RWPE1 (cell line): ENCODE measurements around the gene NEURL2.

Experiments
- CTCF ChIA-PET: fragments of 350-600 bp; sonication (Branson Sonifier 250); formaldehyde crosslinking; extraction: SDS; loops from one replicate; lab custom pipeline; 2021; lab: Yijun Ruan, JAX
- POLR2A ChIA-PET: fragments of 400-600 bp; formaldehyde crosslinking; extraction: SDS; loops from one replicate; lab custom pipeline; 2020; ENCODE audit warnings: antibody characterized with exemption; ENCODE audit not compliant: low non-redundant PET; lab: Yijun Ruan, JAX
- DNase-seq: peaks from one replicate; pipeline ENCODE4 v3.0.0; 2012; ENCODE audit warnings: low spot score
- H3K27ac ChIP-seq: fragments of 450-650 bp; 2 replicates; pipeline ENCODE4 v1.5.1; 2017
- TF ChIP-seq, protein P1 (sequence below): fragments of 450-650 bp; conservative IDR thresholded peaks from 2 replicates; pipeline ENCODE4 v1.5.1; 2017; ENCODE audit warnings: low read depth, mild to moderate bottlenecking

Gene NEURL2, protein sequence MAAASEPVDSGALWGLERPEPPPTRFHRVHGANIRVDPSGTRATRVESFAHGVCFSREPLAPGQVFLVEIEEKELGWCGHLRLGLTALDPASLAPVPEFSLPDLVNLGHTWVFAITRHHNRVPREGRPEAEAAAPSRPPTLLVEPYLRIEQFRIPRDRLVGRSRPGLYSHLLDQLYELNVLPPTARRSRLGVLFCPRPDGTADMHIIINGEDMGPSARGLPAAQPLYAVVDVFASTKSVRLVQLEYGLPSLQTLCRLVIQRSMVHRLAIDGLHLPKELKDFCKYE

DNA sequence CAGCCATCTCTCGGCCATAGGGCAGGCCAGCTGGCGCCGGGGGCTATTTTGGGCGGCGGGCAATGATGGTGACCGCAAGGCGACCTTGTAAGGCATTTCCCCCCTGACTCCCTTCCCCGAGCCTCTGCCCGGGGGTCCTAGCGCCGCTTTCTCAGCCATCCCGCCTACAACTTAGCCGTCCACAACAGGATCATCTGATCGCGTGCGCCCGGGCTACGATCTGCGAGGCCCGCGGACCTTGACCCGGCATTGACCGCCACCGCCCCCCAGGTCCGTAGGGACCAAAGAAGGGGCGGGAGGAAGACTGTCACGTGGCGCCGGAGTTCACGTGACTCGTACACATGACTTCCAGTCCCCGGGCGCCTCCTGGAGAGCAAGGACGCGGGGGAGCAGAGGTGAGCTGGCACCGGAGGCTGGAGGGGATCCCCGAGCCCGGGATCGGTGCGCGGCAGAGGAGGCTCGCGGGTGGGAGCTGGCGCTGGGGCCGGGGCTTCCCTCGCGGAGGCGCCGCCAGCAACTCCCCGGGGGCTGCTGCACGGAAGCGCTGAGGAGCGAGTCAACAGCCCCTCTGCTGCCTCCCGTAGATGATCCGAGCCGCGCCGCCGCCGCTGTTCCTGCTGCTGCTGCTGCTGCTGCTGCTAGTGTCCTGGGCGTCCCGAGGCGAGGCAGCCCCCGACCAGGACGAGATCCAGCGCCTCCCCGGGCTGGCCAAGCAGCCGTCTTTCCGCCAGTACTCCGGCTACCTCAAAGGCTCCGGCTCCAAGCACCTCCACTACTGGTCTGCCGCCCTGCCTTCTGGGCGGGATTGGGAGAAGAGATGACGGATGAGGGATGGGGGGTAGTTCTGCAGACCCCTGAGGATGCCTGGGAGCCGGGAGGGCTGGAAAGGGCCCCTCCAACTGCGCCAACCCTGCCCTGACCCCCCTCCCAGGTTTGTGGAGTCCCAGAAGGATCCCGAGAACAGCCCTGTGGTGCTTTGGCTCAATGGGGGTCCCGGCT, at the start of gene NEURL2, which contains the start of gene CTSA:
Gene NEURL2 (minus strand): TSS at position 224 of the 999 bp plus-strand sequence. CDS start 217 bp downstream, at position 7.
Gene CTSA (plus strand): TSS at position 351 of the 999 bp plus-strand sequence. CDS start 234 bp downstream, at position 585.
- peak within 1 kb of the TSS; percentile 68 for H3K27ac ChIP-seq
- TF ChIP-seq, protein P1, sequence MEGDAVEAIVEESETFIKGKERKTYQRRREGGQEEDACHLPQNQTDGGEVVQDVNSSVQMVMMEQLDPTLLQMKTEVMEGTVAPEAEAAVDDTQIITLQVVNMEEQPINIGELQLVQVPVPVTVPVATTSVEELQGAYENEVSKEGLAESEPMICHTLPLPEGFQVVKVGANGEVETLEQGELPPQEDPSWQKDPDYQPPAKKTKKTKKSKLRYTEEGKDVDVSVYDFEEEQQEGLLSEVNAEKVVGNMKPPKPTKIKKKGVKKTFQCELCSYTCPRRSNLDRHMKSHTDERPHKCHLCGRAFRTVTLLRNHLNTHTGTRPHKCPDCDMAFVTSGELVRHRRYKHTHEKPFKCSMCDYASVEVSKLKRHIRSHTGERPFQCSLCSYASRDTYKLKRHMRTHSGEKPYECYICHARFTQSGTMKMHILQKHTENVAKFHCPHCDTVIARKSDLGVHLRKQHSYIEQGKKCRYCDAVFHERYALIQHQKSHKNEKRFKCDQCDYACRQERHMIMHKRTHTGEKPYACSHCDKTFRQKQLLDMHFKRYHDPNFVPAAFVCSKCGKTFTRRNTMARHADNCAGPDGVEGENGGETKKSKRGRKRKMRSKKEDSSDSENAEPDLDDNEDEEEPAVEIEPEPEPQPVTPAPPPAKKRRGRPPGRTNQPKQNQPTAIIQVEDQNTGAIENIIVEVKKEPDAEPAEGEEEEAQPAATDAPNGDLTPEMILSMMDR: no peak
- DNase-seq: peak; percentile 99
- ChIA-PET CTCF (interaction anchor here (0.6 to 1.5 kb wide), 6 partner anchors 13 to 66 kb away, joined by 3 to 5 read pairs (median 3); no protein-coding TSS in a partner anchor), POLR2A (interaction anchor here (0.5 to 1.8 kb wide), 4 partner anchors 10 to 102 kb away, joined by 5 to 7 read pairs (median 6); partner anchors contain the start of gene ZSWIM1)

DNA sequence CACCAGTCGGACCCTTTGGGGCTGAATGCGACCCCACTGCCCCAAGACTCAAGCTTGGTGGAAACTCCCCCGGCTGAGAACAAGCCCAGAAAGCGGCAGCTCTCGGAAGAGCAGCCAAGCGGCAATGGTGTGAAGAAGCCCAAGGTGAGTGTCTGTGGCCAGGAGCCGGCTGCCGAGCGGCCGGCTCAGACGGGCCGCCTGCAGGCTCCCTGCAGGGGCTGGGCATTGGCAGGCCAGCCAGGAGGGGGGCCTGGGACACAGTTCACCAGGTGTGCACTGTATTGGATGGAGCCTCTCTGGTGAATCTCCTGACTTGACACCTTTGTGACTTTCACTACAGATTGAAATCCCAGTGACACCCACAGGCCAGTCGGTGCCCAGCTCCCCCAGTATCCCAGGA, 49.5 kb upstream of the NEURL2 start:
- TF ChIP-seq, protein P1: no peak
- CTCF ChIA-PET: no interaction called here
- POLR2A ChIA-PET: no interaction called here
- no peak for DNase-seq
- H3K27ac ChIP-seq: 0 out of 2 replicates have a peak overlapping the region, but pooled peaks have one; percentile 1

DNA sequence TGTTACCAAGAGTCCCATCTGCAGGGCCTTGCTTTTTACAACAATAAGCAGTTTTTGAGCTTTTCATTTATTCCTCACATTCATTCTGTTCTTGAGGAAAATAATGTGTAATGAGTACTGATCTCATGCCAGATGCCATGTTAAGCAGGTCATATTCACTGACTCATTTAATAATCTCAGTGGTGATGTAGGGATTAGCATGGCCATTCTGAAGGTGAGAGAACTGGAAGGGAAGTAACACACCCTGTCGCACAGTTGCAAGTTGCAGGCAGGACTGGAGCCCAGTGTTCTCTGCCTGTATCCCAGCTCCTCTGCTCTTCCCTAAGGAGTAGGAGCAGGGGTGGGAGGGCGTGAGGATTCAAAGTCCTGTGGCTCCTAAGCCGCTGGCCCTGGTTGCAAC, 49.0 kb upstream of the NEURL2 start:
- TF ChIP-seq, protein P1: no peak
- CTCF ChIA-PET: no interaction called here
- POLR2A ChIA-PET: no interaction called here
- no peak for DNase-seq
- H3K27ac ChIP-seq: 0 out of 2 replicates have a peak overlapping the region, but pooled peaks have one; percentile 1

DNA sequence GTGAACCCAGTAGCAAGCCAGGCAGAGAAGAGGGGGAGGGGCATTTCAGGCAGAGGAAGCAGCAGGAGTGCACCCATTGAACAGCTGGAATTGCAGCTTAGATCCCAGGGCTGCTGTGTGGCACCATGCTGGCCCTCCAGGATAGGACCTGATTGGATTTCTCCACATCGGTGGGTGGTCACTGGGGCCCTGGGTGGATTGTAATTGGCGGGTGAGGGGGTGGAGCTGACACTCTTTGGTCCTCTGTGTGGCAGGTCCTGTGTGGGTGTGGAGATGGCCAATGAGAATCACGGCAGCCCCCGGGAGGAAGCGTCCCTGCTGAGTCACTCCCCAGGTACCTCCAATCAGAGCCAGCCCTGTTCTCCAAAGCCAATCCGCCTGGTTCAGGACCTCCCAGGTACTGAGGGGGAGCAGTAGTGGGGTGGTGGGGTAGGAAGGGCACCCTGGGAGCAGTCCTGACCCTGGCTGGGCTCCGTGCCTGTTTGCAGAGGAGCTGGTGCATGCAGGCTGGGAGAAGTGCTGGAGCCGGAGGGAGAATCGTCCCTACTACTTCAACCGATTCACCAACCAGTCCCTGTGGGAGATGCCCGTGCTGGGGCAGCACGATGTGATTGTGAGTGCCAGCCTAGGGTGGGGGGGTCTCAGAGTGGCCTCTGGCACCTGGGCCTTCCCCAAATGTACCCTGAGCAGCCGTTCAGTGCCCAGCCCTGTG, 47.9 kb upstream of the NEURL2 start:
- POLR2A ChIA-PET: no interaction called here
- TF ChIP-seq, protein P1: no peak
- peak overlapping the region; percentile 19 for H3K27ac ChIP-seq

DNA sequence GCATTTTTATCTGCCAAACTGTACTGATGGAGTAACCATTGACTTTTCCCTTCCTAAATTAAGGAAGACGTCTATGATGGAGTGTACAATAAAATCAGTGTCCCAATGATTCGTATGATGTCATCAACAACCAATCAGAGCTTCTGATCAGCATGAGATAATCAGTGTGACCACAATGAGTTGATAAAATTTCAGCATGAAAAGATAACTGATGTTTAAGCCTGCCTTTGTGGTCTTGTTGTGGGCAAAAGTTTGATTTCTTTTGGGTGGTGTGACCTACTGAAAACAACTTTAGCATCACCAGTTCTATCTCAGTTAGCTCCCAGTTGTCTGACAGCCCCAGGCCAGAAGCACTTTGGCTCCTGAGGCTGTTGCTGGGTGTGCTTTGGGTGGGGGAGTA, 46.8 kb upstream of the NEURL2 start:
- ChIA-PET CTCF (interaction anchor here (1.0 to 1.9 kb wide), 2 partner anchors 8 to 63 kb away, joined by 3 to 7 read pairs; no protein-coding TSS in a partner anchor), POLR2A (no interaction called here)
- DNase-seq: no peak
- H3K27ac ChIP-seq: no peak overlapping the region
- TF ChIP-seq, protein P1: no peak

More for the DNA sequence above, 47.9 kb upstream of the NEURL2 start:
- CTCF ChIA-PET: interaction anchor here (0.6 kb wide), 2 partner anchors 16 to 103 kb away, joined by 3 read pairs; no protein-coding TSS in a partner anchor
- no peak for DNase-seq
